GM12878 (cell line): ENCODE results near the gene TACC2. TPM values are rescaled to one million over a fixed set of nuclear protein-coding genes. Genes with fewer than 3 reads are reported as not detected.

Experiments
- ATAC-seq: fragments of 200-7000 bp; cut with Tn5 transposase; 3 replicates; pipeline ENCODE4 v1.9.1; 2020; ENCODE audit warnings: mild to moderate bottlenecking, moderate library complexity
- BruUV-seq: library from RNA; stranded (reverse); fragments of 400-500 nt; replicated peaks from 2 replicates; lab custom pipeline; 2021; lab: Mats Ljungman, UMichigan
- CTCF ChIA-PET: fragments of 300-600 bp; sonication (Branson Sonifier 250); formaldehyde crosslinking; extraction: SDS; loops from one replicate; lab custom pipeline; 2021; ENCODE audit warnings: inconsistent platforms; lab: Yijun Ruan, JAX
- POLR2A ChIA-PET: fragments of 350-600 bp; formaldehyde crosslinking; extraction: SDS; loops from one replicate; lab custom pipeline; 2021; ENCODE audit warnings: inconsistent platforms; lab: Charles Lee
- RAD21 ChIA-PET: fragments of 300-600 bp; sonication (Branson Sonifier 250); formaldehyde crosslinking; loops from one replicate; lab custom pipeline; 2023; ENCODE audit warnings: antibody characterized with exemption; ENCODE audit not compliant: unreplicated experiment; lab: Charles Lee
- SMC1A ChIA-PET: fragments of 300-600 bp; sonication (Branson Sonifier 250); formaldehyde crosslinking; loops from one replicate; lab custom pipeline; 2023; ENCODE audit not compliant: unreplicated experiment, uncharacterized antibody; lab: Charles Lee
- DNase-seq: peaks from one replicate; pipeline ENCODE4 v3.0.0-alpha.2; 2011; ENCODE audit warnings: low read depth, low spot score
- FAIRE-seq: peaks from 3 replicates; lab custom pipeline; 2011; peaks lifted over from hg19 to GRCh38; lab: Jason Lieb, UNC
- H2AFZ ChIP-seq: 2 replicates; pipeline ENCODE4 v1.6.0; 2011; ENCODE audit warnings: low read depth, low read length, control low read depth; ENCODE audit not compliant: control insufficient read depth
- H3K27ac ChIP-seq: 2 replicates; pipeline ENCODE4 v1.5.1; 2011; ENCODE audit warnings: control low read depth; ENCODE audit not compliant: control insufficient read depth, insufficient read depth
- H3K27me3 ChIP-seq, 2 experiments: replicated peaks in 1 of 2; 2 replicates each; pipeline versions ENCODE4 v1.6.0 to v1.6.1; 2011; ENCODE audit warnings: low read length in 1 of 2; ENCODE audit not compliant: control insufficient read depth in 2 of 2, insufficient read depth in 2 of 2
- H3K36me3 ChIP-seq, 2 experiments: 2 replicates each; pipeline ENCODE4 v1.5.1; 2011; ENCODE audit warnings: low read length in 1 of 2; ENCODE audit not compliant: control insufficient read depth in 2 of 2, insufficient read depth in 2 of 2
- H3K4me1 ChIP-seq: 2 replicates; pipeline ENCODE4 v1.6.1; 2011; ENCODE audit warnings: mild to moderate bottlenecking, low read length, moderate library complexity, mixed read lengths; ENCODE audit not compliant: control insufficient read depth, insufficient read depth
- H3K4me2 ChIP-seq: 2 replicates; pipeline ENCODE4 v1.6.0; 2011; ENCODE audit warnings: control low read depth; ENCODE audit not compliant: control insufficient read depth, insufficient read depth
- H3K4me3 ChIP-seq: fragments of 200-600 bp; sonication (generic); 2 replicates; pipeline ENCODE4 v1.5.1; 2016
- H3K79me2 ChIP-seq: 2 replicates; pipeline ENCODE4 v1.6.0; 2011; ENCODE audit warnings: low read length; ENCODE audit not compliant: control insufficient read depth, insufficient read depth
- H3K9ac ChIP-seq: 2 replicates; pipeline ENCODE4 v1.8.0; 2011; ENCODE audit warnings: low read length, control low read depth, mixed read lengths; ENCODE audit not compliant: control insufficient read depth, insufficient read depth
- H3K9me3 ChIP-seq: replicated peaks from 3 replicates; pipeline ENCODE4 v1.5.1; 2011; ENCODE audit warnings: mild to moderate bottlenecking, low read length; ENCODE audit not compliant: control insufficient read depth, insufficient read depth
- H4K20me1 ChIP-seq: 2 replicates; pipeline ENCODE4 v1.6.0; 2011; ENCODE audit not compliant: control insufficient read depth, insufficient read depth
- E4F1 ChIP-seq: fragments of 450-650 bp; IDR thresholded peaks from 2 replicates; pipeline ENCODE4 v1.6.1; 2018; ENCODE audit warnings: borderline replicate concordance, mild to moderate bottlenecking; ENCODE audit not compliant: partially characterized antibody
- HDAC2 ChIP-seq: fragments of 200-600 bp; sonication (generic); IDR thresholded peaks from 2 replicates; pipeline ENCODE4 v1.6.1; 2017
- NKRF ChIP-seq: fragments of 450-650 bp; conservative IDR thresholded peaks from 2 replicates; pipeline ENCODE4 v1.6.1; 2017; ENCODE audit warnings: mild to moderate bottlenecking, moderate library complexity
- PRDM15 ChIP-seq: fragments of 450-650 bp; formaldehyde crosslinking; IDR thresholded peaks from 2 replicates; pipeline ENCODE4 v1.4.0; 2020; ENCODE audit warnings: mild to moderate bottlenecking, moderate library complexity
- SKIL ChIP-seq: fragments of 450-650 bp; IDR thresholded peaks from 2 replicates; pipeline ENCODE4 v1.6.1; 2017; ENCODE audit warnings: mild to moderate bottlenecking, low read depth, inconsistent platforms; ENCODE audit not compliant: poor library complexity, severe bottlenecking
- SMAD1 ChIP-seq: fragments of 450-650 bp; IDR thresholded peaks from 2 replicates; pipeline ENCODE4 v1.6.1; 2018; ENCODE audit warnings: mild to moderate bottlenecking, low read depth; ENCODE audit not compliant: partially characterized antibody
- STAT1 ChIP-seq: fragments of 450-650 bp; conservative IDR thresholded peaks from 2 replicates; pipeline ENCODE4 v1.6.1; 2014; ENCODE audit warnings: antibody characterized with exemption, mild to moderate bottlenecking
- WGBS: methylation state at CpG from one replicate; pipeline ENCODE4 v1.1.6; 2016; ENCODE audit warnings: low lambda C conversion rate; ENCODE audit not compliant: insufficient replicate concordance, insufficient coverage; ENCODE audit errors: missing lambda C conversion rate; 5-methylcytosine and 5-hydroxymethylcytosine counted together
- in situ Hi-C: fragments of 300-500 bp; cut with MboI; formaldehyde crosslinking; loops from 9 replicates; pipeline ENCODE4 v1.14.3; 2018; ENCODE audit warnings: mixed read lengths
- intact Hi-C: fragments of 100-400 bp; cut with micrococcal nuclease; formaldehyde crosslinking; loops from one replicate; pipeline ENCODE4 v1.14.2; 2022; ENCODE audit not compliant: unreplicated experiment
- polyA plus RNA-seq, 11 experiments: library from polyadenylated mRNA; depleted of rRNA in 4 of 11; unstranded in 6 of 11; stranded (reverse) in 5 of 11; fragments of >200 nt; fragmentation: Nextera tagmentation in 4 of 11; fragmentation: Illumina TruSeq in 1 of 11; extraction: Ambion mirVana in 4 of 11; extraction: Trizol in 1 of 11; gene quantifications; 1 replicate in 1 of 11; 2 replicates in 10 of 11; pipeline versions ENCODE4 v1.2.1 to v1.2.3, GENCODE V29; 2011 to 2016; ENCODE audit warnings: inconsistent platforms in 2 of 11, missing spikeins in 2 of 11, low read depth in 1 of 11
- total RNA-seq, 4 experiments: library from RNA; depleted of rRNA in 3 of 4; stranded (reverse); fragments of >200 nt in 3 of 4; fragmentation: Illumina TruSeq in 1 of 4; extraction: Trizol in 1 of 4; gene quantifications; 2 replicates each; pipeline versions ENCODE4 v1.2.1 to v1.2.3, GENCODE V29; 2013 to 2021

The TACC2 gene
- total and polyA plus RNA-seq, 10 of the 15 experiments (the other 5 are each of a cell fraction or from before 2014, with no cell fraction given), result 0.07 to 0.64 (median 0.13) TPM; not detected in 5

DNA sequence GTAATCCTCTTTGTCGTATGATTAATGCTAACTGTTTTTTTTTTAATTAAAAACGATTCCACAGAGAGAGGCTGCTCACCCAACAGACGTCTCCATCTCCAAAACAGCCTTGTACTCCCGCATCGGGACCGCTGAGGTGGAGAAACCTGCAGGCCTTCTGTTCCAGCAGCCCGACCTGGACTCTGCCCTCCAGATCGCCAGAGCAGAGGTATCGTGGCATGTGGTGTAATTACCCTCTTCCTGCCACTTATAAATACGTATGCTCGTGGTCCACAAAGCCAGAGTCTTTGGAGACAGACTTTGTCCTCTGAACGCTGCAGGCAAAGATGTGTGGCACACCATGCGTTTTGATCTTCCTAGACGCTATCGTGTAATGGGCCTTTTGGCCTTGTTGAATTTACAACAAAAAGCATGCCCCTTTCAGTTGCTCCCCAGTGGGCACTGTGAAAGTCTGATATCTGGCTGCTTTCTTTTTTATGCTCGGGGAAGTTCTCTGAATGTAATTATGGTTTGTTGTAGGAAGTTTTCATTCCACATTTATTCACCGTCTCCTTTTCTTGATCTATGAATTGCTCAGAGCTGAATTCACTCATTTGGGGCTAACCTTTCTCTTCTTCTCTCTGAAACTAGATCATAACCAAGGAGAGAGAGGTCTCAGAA is 248.5 kb downstream of the TACC2 start (continued):
- TF ChIP-seq NKRF, result no peak

DNA sequence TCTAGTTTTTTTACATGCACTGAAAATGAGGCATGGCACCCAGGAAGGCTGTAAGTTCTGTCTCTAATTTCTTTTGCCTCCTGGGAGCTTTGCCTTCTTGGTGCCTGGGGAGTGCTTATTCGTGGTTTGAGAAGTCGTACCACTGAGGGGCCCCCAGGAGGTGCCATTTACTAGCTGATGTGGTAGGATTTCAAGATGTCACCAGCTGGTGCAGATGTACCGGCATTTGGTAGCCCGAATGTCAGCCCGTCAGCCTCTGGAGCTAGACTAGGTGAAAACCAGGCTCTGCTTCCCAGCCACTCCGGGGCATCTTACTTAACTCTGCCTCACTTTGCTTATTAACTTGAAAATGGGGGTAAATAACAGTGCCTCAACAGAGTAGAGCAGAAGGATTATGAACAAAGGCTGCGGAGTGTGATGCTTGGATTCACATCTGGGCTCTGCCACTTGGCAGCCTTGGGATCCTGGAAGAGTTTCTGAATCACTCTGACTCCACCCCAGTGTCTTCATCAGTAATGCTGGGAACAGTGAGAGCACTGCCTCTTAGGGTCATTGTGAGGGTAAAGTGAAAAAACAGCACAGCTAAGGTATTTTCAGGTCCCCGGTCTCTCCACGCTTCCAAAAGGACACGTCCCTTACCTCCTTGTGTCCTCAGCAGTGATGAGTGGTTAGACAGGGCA is 250.8 kb downstream of the TACC2 start:
- no TSS peak for BruUV-seq
- H3K27me3 ChIP-seq, result no peaks in the 10 kb centered on the region
- H3K79me2 ChIP-seq, result no peaks in the 10 kb centered on the region
- intact Hi-C loops, result no loop called here
- no peak overlapping the region for H3K4me2 ChIP-seq
- WGBS, result 38% methylated on average over 10 of the region's 10 CpGs
- H3K4me1 ChIP-seq, result no peaks in the 10 kb centered on the region
- H3K36me3 ChIP-seq, result no peaks in the 10 kb centered on the region
- ChIA-PET POLR2A (no interaction called here), RAD21 (no interaction called here), SMC1A (no interaction called here), CTCF (no interaction called here)
- no peak for FAIRE-seq
- H2AFZ ChIP-seq, result no peak overlapping the region
- H3K27ac ChIP-seq, result no peak overlapping the region
- no peaks in the 10 kb centered on the region for H4K20me1 ChIP-seq
- in situ Hi-C loops, result no loop called here
- H3K9me3 ChIP-seq, result no peaks in the 10 kb centered on the region
- H3K9ac ChIP-seq, result no peak overlapping the region
- no peak for ATAC-seq
- DNase-seq, result no peak
- H3K4me3 ChIP-seq, result no peak overlapping the region
- TF ChIP-seq SMAD1 (no peak), HDAC2 (no peak), SKIL (no peak), E4F1 (no peak), PRDM15 (CRISPR knock-in tag) (no peak), STAT1 (no peak)
